Mammary epithelial cell (primary cell): Measurements from ENCODE around the gene MOCS3.

Experiments
- EZH2 ChIP-seq: IDR thresholded peaks from 2 replicates; pipeline ENCODE4 v1.6.1; 2012; ENCODE audit warnings: low read length, inconsistent platforms, borderline replicate concordance
- TF ChIP-seq, protein P1 (sequence below), 2 donors: IDR thresholded peaks in 1 of 2; conservative IDR thresholded peaks in 1 of 2; 2 replicates each; pipeline ENCODE4 v1.5.1; 2011 to 2012; ENCODE audit warnings: inconsistent platforms in 2 of 2, low read length in 2 of 2, mild to moderate bottlenecking in 2 of 2, control low read depth in 1 of 2, low read depth in 1 of 2; ENCODE audit not compliant: insufficient read depth in 1 of 2; ENCODE audit errors: extremely low read depth in 1 of 2

DNA sequence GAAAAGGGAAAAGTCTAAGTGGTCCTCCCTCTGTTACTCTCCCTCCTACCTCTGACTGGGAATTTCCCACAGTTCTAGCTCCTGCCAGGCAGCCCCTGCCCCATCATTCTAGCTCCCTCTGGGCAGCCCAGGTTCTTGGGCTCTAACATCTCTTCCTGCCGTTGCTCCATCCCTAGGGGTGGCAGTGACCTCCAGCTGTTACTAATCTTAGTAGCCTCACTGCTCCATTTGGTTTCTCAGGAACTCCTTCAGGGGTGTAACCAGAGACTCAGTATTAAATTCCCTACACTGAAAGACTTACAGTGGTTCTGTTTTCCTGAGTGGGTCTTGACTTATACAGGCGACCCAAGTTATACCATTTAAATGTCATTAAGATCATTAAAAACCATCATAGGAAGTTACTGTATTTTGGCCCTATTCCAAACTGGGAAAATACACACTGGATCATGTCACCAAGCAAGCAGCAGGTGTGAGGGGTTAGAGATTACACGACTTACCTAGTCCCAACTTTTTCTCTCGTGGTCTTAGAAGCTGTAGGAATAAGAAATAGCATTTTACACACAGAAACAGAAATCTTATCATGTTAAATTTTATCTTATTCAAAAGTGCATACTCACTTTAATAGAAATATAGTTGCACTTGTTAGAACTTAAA lies 10.4 kb upstream of the MOCS3 start:
- TF ChIP-seq, protein P1, sequence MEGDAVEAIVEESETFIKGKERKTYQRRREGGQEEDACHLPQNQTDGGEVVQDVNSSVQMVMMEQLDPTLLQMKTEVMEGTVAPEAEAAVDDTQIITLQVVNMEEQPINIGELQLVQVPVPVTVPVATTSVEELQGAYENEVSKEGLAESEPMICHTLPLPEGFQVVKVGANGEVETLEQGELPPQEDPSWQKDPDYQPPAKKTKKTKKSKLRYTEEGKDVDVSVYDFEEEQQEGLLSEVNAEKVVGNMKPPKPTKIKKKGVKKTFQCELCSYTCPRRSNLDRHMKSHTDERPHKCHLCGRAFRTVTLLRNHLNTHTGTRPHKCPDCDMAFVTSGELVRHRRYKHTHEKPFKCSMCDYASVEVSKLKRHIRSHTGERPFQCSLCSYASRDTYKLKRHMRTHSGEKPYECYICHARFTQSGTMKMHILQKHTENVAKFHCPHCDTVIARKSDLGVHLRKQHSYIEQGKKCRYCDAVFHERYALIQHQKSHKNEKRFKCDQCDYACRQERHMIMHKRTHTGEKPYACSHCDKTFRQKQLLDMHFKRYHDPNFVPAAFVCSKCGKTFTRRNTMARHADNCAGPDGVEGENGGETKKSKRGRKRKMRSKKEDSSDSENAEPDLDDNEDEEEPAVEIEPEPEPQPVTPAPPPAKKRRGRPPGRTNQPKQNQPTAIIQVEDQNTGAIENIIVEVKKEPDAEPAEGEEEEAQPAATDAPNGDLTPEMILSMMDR (conservative IDR thresholded peaks at IDR 0.05 in 1 of 2, IDR thresholded peaks at IDR 0.05 in 1 of 2; ENCODE audit: extremely low read depth in 1 of 2, insufficient read depth in 1 of 2, low read depth in 1 of 2, low read length in 2 of 2): no peak
- TF ChIP-seq EZH2: no peak
